Left ventricle myocardium inferior (tissue), 1 donor: Measurements from ENCODE around the gene C7orf25. TPM values are rescaled to one million over a fixed set of nuclear protein-coding genes. Genes with fewer than 3 reads are reported as not detected.
A peak's percentile ranks its signal among the peaks of the same experiment; 100 is the strongest.

ENCODE experiments used
- DNase-seq: peaks from one replicate; pipeline ENCODE4 v3.0.0-alpha.2; 2020
- H3K27ac ChIP-seq: fragments of 200-600 bp; replicated peaks from 2 replicates; pipeline ENCODE4 v1.8.0; 2021
- H3K27me3 ChIP-seq: fragments of 200-600 bp; 2 replicates; pipeline ENCODE4 v1.8.0; 2021; ENCODE audit warnings: low read depth
- H3K36me3 ChIP-seq: fragments of 200-600 bp; 2 replicates; pipeline ENCODE4 v1.8.0; 2021
- H3K4me1 ChIP-seq: fragments of 200-600 bp; 2 replicates; pipeline ENCODE4 v1.8.0; 2021
- H3K4me3 ChIP-seq: fragments of 200-600 bp; 2 replicates; pipeline ENCODE4 v1.8.0; 2021; ENCODE audit warnings: mild to moderate bottlenecking, moderate library complexity
- H3K9me3 ChIP-seq: fragments of 200-600 bp; replicated peaks from 2 replicates; pipeline ENCODE4 v1.8.0; 2021
- CTCF ChIP-seq: fragments of 200-600 bp; IDR thresholded peaks from 2 replicates; pipeline ENCODE4 v1.8.0; 2021; ENCODE audit warnings: antibody characterized with exemption, mild to moderate bottlenecking, borderline replicate concordance
- intact Hi-C: fragments of 100-400 bp; cut with micrococcal nuclease; formaldehyde crosslinking; loops from one replicate; pipeline ENCODE4 v1.11.0; 2022
- long read RNA-seq: library from polyadenylated mRNA; unstranded; transcript quantifications from one replicate; pipeline ENCODE4 v2.0.0, GENCODE V29; 2021
- total RNA-seq: library from RNA; stranded (reverse); fragmentation: NEBNext Ultra II Directional; extraction: Animal tissue kit (Norgen Biotek cat#: 25700); gene quantifications from one replicate; pipeline ENCODE4 v1.2.1, GENCODE V29; 2021
- donor health status: DM: no; HTN: yes; CAD: no; lungs with severe emphysema.

The C7orf25 gene
- 4.9 TPM for total RNA-seq
- long read RNA-seq, transcript C7orf25-201 (2 exons, 2,451 nt), result major isoform, 19 of 29 reads
- long read RNA-seq, transcript C7orf25-205 (2 exons, 1,743 nt), result minor isoform, 7 of 29 reads
- long read RNA-seq, partial matches to known transcripts, result 1 of 29 reads
- long read RNA-seq, other reads (novel, unspliced or antisense), result 1 of 29 reads

GRCh38 chr7:42911454-42912447 is at the start of gene C7orf25:
C7orf25 (minus strand) TSS chr7:42912070; CDS start chr7:42910900, 1,170 bp downstream.
- H3K27ac ChIP-seq, result peak within 1 kb of the TSS; percentile 87
- TF ChIP-seq CTCF, result no peak
- peak within 1 kb of the TSS; percentile 85 for H3K4me3 ChIP-seq
- peaks cover 19% of the 10 kb centered on the region for H3K36me3 ChIP-seq
- intact Hi-C loops, result no loop called here
- no peaks in the 10 kb centered on the region for H3K27me3 ChIP-seq
- DNase-seq, result peak; percentile 97
- H3K9me3 ChIP-seq, result no peaks in the 10 kb centered on the region
- H3K4me1 ChIP-seq, result peaks cover 38% of the 10 kb centered on the region

GRCh38 chr7:42961170-42961569 is 49.3 kb upstream of the C7orf25 start:
- no peak for TF ChIP-seq CTCF
- Histone ChIP-seq H3K27ac (no peak overlapping the region), H3K4me1 (peaks cover 15% of the 10 kb centered on the region), H3K9me3 (no peaks in the 10 kb centered on the region), H3K4me3 (no peak overlapping the region), H3K27me3 (no peaks in the 10 kb centered on the region), H3K36me3 (no peaks in the 10 kb centered on the region)
- no peak for DNase-seq
- intact Hi-C loops, result no loop called here

- Histone ChIP-seq H3K27me3 (no peaks in the 10 kb centered on the region), H3K4me3 (no peak overlapping the region), H3K9me3 (no peaks in the 10 kb centered on the region), H3K4me1 (peaks cover 15% of the 10 kb centered on the region), H3K27ac (no peak overlapping the region), H3K36me3 (no peaks in the 10 kb centered on the region)
- no peak for DNase-seq
- intact Hi-C loops, result no loop called here
- no peak for TF ChIP-seq CTCF
Measured at GRCh38 chr7:42960762-42961161, 48.9 kb upstream of the C7orf25 start.

GRCh38 chr7:42959549-42959948 is 47.7 kb upstream of the C7orf25 start:
- no peak overlapping the region for H3K27ac ChIP-seq
- H3K4me1 ChIP-seq, result peaks cover 7% of the 10 kb centered on the region
- no peaks in the 10 kb centered on the region for H3K27me3 ChIP-seq
- H3K36me3 ChIP-seq, result no peaks in the 10 kb centered on the region
- no peak overlapping the region for H3K4me3 ChIP-seq
- no peak for DNase-seq
- no peak for TF ChIP-seq CTCF
- intact Hi-C loops, result no loop called here
- H3K9me3 ChIP-seq, result no peaks in the 10 kb centered on the region

- Histone ChIP-seq H3K9me3 (no peaks in the 10 kb centered on the region), H3K4me1 (no peaks in the 10 kb centered on the region), H3K27me3 (no peaks in the 10 kb centered on the region), H3K27ac (no peak overlapping the region), H3K4me3 (no peak overlapping the region), H3K36me3 (no peaks in the 10 kb centered on the region)
- DNase-seq, result no peak
- intact Hi-C loops, result no loop called here
- no peak for TF ChIP-seq CTCF
Measured at GRCh38 chr7:42956062-42956461, 44.2 kb upstream of the C7orf25 start.
